BJ (cell line): Measurements from ENCODE around the gene SLCO2B1. TPM values are rescaled to one million over a fixed set of nuclear protein-coding genes. Genes with fewer than 3 reads are reported as not detected.

Source experiments
- CTCF ChIA-PET: fragments of 350-600 bp; formaldehyde crosslinking; extraction: SDS; loops from one replicate; lab custom pipeline; 2021; ENCODE audit warnings: antibody characterized with exemption, inconsistent platforms; lab: Yijun Ruan, JAX
- POLR2A ChIA-PET: fragments of 300-600 bp; sonication (Branson Sonifier 250); formaldehyde crosslinking; extraction: SDS; loops from one replicate; lab custom pipeline; 2021; ENCODE audit warnings: antibody characterized with exemption; lab: Charles Lee
- DNase-seq: peaks from one replicate; pipeline ENCODE4 v3.0.0-alpha.2; 2011; ENCODE audit warnings: low read depth
- H3K27me3 ChIP-seq: 2 replicates; pipeline ENCODE4 v1.6.0; 2011; ENCODE audit warnings: low read length; ENCODE audit not compliant: control insufficient read depth, insufficient read depth
- H3K36me3 ChIP-seq: 2 replicates; pipeline ENCODE4 v1.5.1; 2011; ENCODE audit warnings: low read length; ENCODE audit not compliant: control insufficient read depth, insufficient read depth
- H3K4me3 ChIP-seq: 2 replicates; pipeline ENCODE4 v1.5.1; 2011; ENCODE audit warnings: low read depth, mild to moderate bottlenecking, control low read depth, low read length
- CTCF ChIP-seq: IDR thresholded peaks from 2 replicates; pipeline ENCODE4 v1.5.1; 2011; ENCODE audit warnings: low read depth, mild to moderate bottlenecking, control low read depth, inconsistent platforms, low read length, moderate library complexity; ENCODE audit not compliant: insufficient read depth
- polyA plus RNA-seq: library from polyadenylated mRNA; depleted of rRNA; stranded (reverse); fragments of >200 nt; gene quantifications from 2 replicates; pipeline ENCODE4 v1.2.3, GENCODE V29; 2011

Gene SLCO2B1
- polyA plus RNA-seq, 1 experiment: not detected

GRCh38 chr11:75107187-75107586 is 43.7 kb upstream of the SLCO2B1 start:
- Histone ChIP-seq H3K27me3 (no peaks in the 10 kb centered on the region; the same call in 1 of the 2 replicates), H3K4me3 (no peak overlapping the region), H3K36me3 (no peaks in the 10 kb centered on the region)
- CTCF ChIA-PET: no interaction called here
- no peak for DNase-seq
- no peak for TF ChIP-seq CTCF
- POLR2A ChIA-PET: no interaction called here

- H3K36me3 ChIP-seq: no peaks in the 10 kb centered on the region
- H3K27me3 ChIP-seq: peaks cover 2% of the 10 kb centered on the region
- no peak for TF ChIP-seq CTCF
- no peak for DNase-seq
- ChIA-PET POLR2A (no interaction called here), CTCF (interaction anchor here (0.7 to 1.3 kb wide), 4 partner anchors 19 to 946 kb away, joined by 3 to 7 read pairs (median 5); no protein-coding TSS in a partner anchor)
- H3K4me3 ChIP-seq: no peak overlapping the region
Observed at GRCh38 chr11:75112200-75112599, 38.7 kb upstream of the SLCO2B1 start.

GRCh38 chr11:75113030-75113429 is 37.9 kb upstream of the SLCO2B1 start:
- H3K27me3 ChIP-seq: peaks cover 2% of the 10 kb centered on the region
- TF ChIP-seq CTCF: no peak
- H3K4me3 ChIP-seq: no peak overlapping the region
- no peak for DNase-seq
- CTCF ChIA-PET: interaction anchor here (0.9 kb wide), 1 partner anchor 136 kb away, joined by 3 read pairs; no protein-coding TSS in a partner anchor
- POLR2A ChIA-PET: no interaction called here
- no peaks in the 10 kb centered on the region for H3K36me3 ChIP-seq

GRCh38 chr11:75114465-75114864 is 36.4 kb upstream of the SLCO2B1 start:
- POLR2A ChIA-PET: no interaction called here
- Histone ChIP-seq H3K27me3 (peaks cover 2% of the 10 kb centered on the region), H3K4me3 (no peak overlapping the region), H3K36me3 (no peaks in the 10 kb centered on the region)
- no peak for DNase-seq
- CTCF ChIA-PET: no interaction called here
- TF ChIP-seq CTCF: no peak

GRCh38 chr11:75118577-75118976 is 32.3 kb upstream of the SLCO2B1 start:
- POLR2A ChIA-PET: no interaction called here
- no peak for DNase-seq
- TF ChIP-seq CTCF: no peak
- H3K27me3 ChIP-seq: no peaks in the 10 kb centered on the region; the same call in 1 of the 2 replicates
- CTCF ChIA-PET: interaction anchor here (1.4 kb wide), 1 partner anchor 22 kb away, joined by 5 read pairs; no protein-coding TSS in a partner anchor
- no peaks in the 10 kb centered on the region for H3K36me3 ChIP-seq
- H3K4me3 ChIP-seq: no peak overlapping the region
